Astrocyte (in vitro differentiated cells and primary cell): ENCODE results near the gene FAM50B. TPM values are rescaled to one million over a fixed set of nuclear protein-coding genes. Genes with fewer than 3 reads are reported as not detected.

ENCODE experiments used
- DNase-seq: peaks from one replicate; pipeline ENCODE4 v3.0.0-alpha.2; 2010; ENCODE audit warnings: low read depth
- FAIRE-seq: peaks from 2 replicates; lab custom pipeline; 2011; peaks lifted over from hg19 to GRCh38; lab: Jason Lieb, UNC
- H2AFZ ChIP-seq: 2 replicates; pipeline ENCODE4 v1.6.0; 2012; ENCODE audit warnings: low read depth, low read length, inconsistent platforms
- H3K27ac ChIP-seq: 2 replicates; pipeline ENCODE4 v1.5.1; 2011; ENCODE audit warnings: low read depth, low read length, inconsistent platforms
- H3K27me3 ChIP-seq: 2 replicates; pipeline ENCODE4 v1.6.0; 2011; ENCODE audit warnings: low read length, inconsistent platforms; ENCODE audit not compliant: insufficient read depth
- H3K36me3 ChIP-seq: 2 replicates; pipeline ENCODE4 v1.5.1; 2011; ENCODE audit warnings: low read length, inconsistent platforms; ENCODE audit not compliant: insufficient read depth
- H3K4me1 ChIP-seq: 2 replicates; pipeline ENCODE4 v1.5.1; 2011; ENCODE audit warnings: low read length, inconsistent platforms; ENCODE audit not compliant: insufficient read depth
- H3K4me2 ChIP-seq: 2 replicates; pipeline ENCODE4 v1.6.0; 2012; ENCODE audit warnings: low read length, inconsistent platforms
- H3K4me3 ChIP-seq: 2 replicates; pipeline ENCODE4 v1.5.1; 2011; ENCODE audit warnings: low read depth, mild to moderate bottlenecking, low read length, inconsistent platforms; ENCODE audit not compliant: insufficient read depth
- H3K79me2 ChIP-seq: 2 replicates; pipeline ENCODE4 v1.6.0; 2012; ENCODE audit warnings: mild to moderate bottlenecking, low read length, inconsistent platforms; ENCODE audit not compliant: insufficient read depth
- H3K9ac ChIP-seq: 2 replicates; pipeline ENCODE4 v1.6.0; 2012; ENCODE audit warnings: mild to moderate bottlenecking, low read length, inconsistent platforms
- H3K9me3 ChIP-seq: 2 replicates; pipeline ENCODE4 v1.5.1; 2012; ENCODE audit warnings: low read depth, mild to moderate bottlenecking, low read length, inconsistent platforms; ENCODE audit not compliant: insufficient read depth
- H4K20me1 ChIP-seq: 2 replicates; pipeline ENCODE4 v1.6.0; 2012; ENCODE audit warnings: low read length, inconsistent platforms; ENCODE audit not compliant: insufficient read depth
- H3K27ac Mint-ChIP-seq: one replicate; pipeline ENCODE4 v1.8.0; 2021; ENCODE audit warnings: mild to moderate bottlenecking, mixed read lengths; ENCODE audit not compliant: unreplicated experiment
- H3K27me3 Mint-ChIP-seq: one replicate; pipeline ENCODE4 v1.8.0; 2021; ENCODE audit warnings: low read depth, mixed read lengths; ENCODE audit not compliant: unreplicated experiment
- H3K36me3 Mint-ChIP-seq: one replicate; pipeline ENCODE4 v1.8.0; 2021; ENCODE audit warnings: low read depth, mixed read lengths; ENCODE audit not compliant: unreplicated experiment
- H3K4me1 Mint-ChIP-seq: one replicate; pipeline ENCODE4 v1.8.0; 2021; ENCODE audit warnings: low read depth, mixed read lengths; ENCODE audit not compliant: unreplicated experiment
- H3K4me3 Mint-ChIP-seq: one replicate; pipeline ENCODE4 v1.8.0; 2021; ENCODE audit warnings: mild to moderate bottlenecking, moderate library complexity, mixed read lengths; ENCODE audit not compliant: unreplicated experiment
- H3K9me3 Mint-ChIP-seq: one replicate; pipeline ENCODE4 v1.8.0; 2021; ENCODE audit warnings: mild to moderate bottlenecking, mixed read lengths; ENCODE audit not compliant: unreplicated experiment
- EZH2 ChIP-seq: IDR thresholded peaks from 2 replicates; pipeline ENCODE4 v1.6.1; 2012; ENCODE audit warnings: mild to moderate bottlenecking, low read length, inconsistent platforms; ENCODE audit not compliant: insufficient read depth
- total RNA-seq: library from RNA; stranded (reverse); gene quantifications from 2 replicates; pipeline ENCODE4 v1.2.1, GENCODE V29; 2021
- TF ChIP-seq, protein P1 (sequence below): IDR thresholded peaks from 2 replicates; pipeline ENCODE4 v1.5.1; 2011; ENCODE audit warnings: low read depth, mild to moderate bottlenecking, inconsistent platforms, low read length, moderate library complexity; ENCODE audit not compliant: insufficient read depth

Gene FAM50B
- total RNA-seq, 1 donor from 2014 or later, result 4.6 TPM

GRCh38 chr6:3822747-3823445, 26.3 kb upstream of the FAM50B start:
- Histone ChIP-seq H3K4me2 (no peak overlapping the region), H3K27me3 (no peaks in the 10 kb centered on the region), H3K9me3 (no peaks in the 10 kb centered on the region), H3K4me3 (no peak overlapping the region), H3K4me1 (peaks cover 23% of the 10 kb centered on the region), H3K9ac (no peak overlapping the region), H4K20me1 (no peaks in the 10 kb centered on the region), H2AFZ (no peak overlapping the region), H3K36me3 (no peaks in the 10 kb centered on the region), H3K79me2 (no peaks in the 10 kb centered on the region), H3K27ac (no peak overlapping the region)
- H3K4me3 Mint-ChIP-seq, result peak overlapping the region; percentile 42
- H3K27me3 Mint-ChIP-seq, result no peaks in the 10 kb centered on the region
- no peaks in the 10 kb centered on the region for H3K36me3 Mint-ChIP-seq
- peak overlapping the region; percentile 69 for H3K27ac Mint-ChIP-seq
- peaks cover 38% of the 10 kb centered on the region for H3K4me1 Mint-ChIP-seq
- no peak for TF ChIP-seq EZH2
- TF ChIP-seq, protein P1, sequence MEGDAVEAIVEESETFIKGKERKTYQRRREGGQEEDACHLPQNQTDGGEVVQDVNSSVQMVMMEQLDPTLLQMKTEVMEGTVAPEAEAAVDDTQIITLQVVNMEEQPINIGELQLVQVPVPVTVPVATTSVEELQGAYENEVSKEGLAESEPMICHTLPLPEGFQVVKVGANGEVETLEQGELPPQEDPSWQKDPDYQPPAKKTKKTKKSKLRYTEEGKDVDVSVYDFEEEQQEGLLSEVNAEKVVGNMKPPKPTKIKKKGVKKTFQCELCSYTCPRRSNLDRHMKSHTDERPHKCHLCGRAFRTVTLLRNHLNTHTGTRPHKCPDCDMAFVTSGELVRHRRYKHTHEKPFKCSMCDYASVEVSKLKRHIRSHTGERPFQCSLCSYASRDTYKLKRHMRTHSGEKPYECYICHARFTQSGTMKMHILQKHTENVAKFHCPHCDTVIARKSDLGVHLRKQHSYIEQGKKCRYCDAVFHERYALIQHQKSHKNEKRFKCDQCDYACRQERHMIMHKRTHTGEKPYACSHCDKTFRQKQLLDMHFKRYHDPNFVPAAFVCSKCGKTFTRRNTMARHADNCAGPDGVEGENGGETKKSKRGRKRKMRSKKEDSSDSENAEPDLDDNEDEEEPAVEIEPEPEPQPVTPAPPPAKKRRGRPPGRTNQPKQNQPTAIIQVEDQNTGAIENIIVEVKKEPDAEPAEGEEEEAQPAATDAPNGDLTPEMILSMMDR, result no peak
- DNase-seq (peak; percentile 52), FAIRE-seq (no peak)
- no peaks in the 10 kb centered on the region for H3K9me3 Mint-ChIP-seq

DNA sequence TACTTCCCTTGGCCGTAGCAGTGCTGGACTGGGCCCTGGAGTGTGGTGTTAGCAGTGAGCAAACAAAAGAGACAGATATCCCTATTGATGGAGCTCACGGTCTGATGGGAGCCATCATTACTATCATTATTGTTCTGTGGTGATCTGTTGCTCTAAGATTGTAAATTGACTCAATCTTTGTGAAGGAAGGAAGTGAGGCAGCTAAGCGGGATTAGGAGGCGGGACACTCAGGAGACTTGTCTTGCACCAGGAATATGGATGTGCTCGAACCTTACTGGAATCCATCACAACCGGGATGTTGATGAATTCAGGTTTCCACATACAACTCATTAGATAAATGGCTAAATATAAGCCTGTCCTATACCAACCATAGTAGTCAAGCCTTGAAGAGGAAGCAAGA, 25.5 kb upstream of the FAM50B start:
- Histone ChIP-seq H3K27ac (no peak overlapping the region), H3K4me3 (no peak overlapping the region), H3K36me3 (no peaks in the 10 kb centered on the region), H4K20me1 (no peaks in the 10 kb centered on the region), H2AFZ (no peak overlapping the region), H3K9ac (no peak overlapping the region), H3K79me2 (no peaks in the 10 kb centered on the region), H3K4me2 (no peak overlapping the region), H3K27me3 (no peaks in the 10 kb centered on the region), H3K9me3 (no peaks in the 10 kb centered on the region), H3K4me1 (peaks cover 23% of the 10 kb centered on the region)
- Mint-ChIP-seq H3K4me1 (peaks cover 38% of the 10 kb centered on the region), H3K9me3 (no peaks in the 10 kb centered on the region), H3K36me3 (no peaks in the 10 kb centered on the region), H3K4me3 (no peak overlapping the region), H3K27me3 (no peaks in the 10 kb centered on the region), H3K27ac (peak overlapping the region; percentile 59)
- FAIRE-seq (no peak), DNase-seq (no peak)
- TF ChIP-seq, protein P1, result no peak
- TF ChIP-seq EZH2, result no peak

GRCh38 chr6:3825331-3825831, 23.8 kb upstream of the FAM50B start:
- Histone ChIP-seq H3K4me2 (peak overlapping the region; percentile 77), H2AFZ (peak overlapping the region; percentile 68), H3K27me3 (no peaks in the 10 kb centered on the region), H3K27ac (peak overlapping the region; percentile 97), H3K79me2 (no peaks in the 10 kb centered on the region), H3K9ac (peak overlapping the region; percentile 82), H3K4me3 (peak overlapping the region; percentile 34), H3K4me1 (peaks cover 23% of the 10 kb centered on the region), H4K20me1 (no peaks in the 10 kb centered on the region), H3K36me3 (no peaks in the 10 kb centered on the region), H3K9me3 (no peaks in the 10 kb centered on the region)
- Mint-ChIP-seq H3K4me1 (peaks cover 46% of the 10 kb centered on the region), H3K36me3 (no peaks in the 10 kb centered on the region), H3K9me3 (no peaks in the 10 kb centered on the region), H3K4me3 (peak overlapping the region; percentile 29), H3K27me3 (no peaks in the 10 kb centered on the region), H3K27ac (peak overlapping the region; percentile 97)
- no peak for FAIRE-seq
- no peak for DNase-seq
- TF ChIP-seq, protein P1, result peak; percentile 39
- TF ChIP-seq EZH2, result no peak
